H1 (cell line): ENCODE data around the gene LCN9. TPM values are rescaled to one million over a fixed set of nuclear protein-coding genes. Genes with fewer than 3 reads are reported as not detected.

Experiments used
- CTCF ChIA-PET: fragments of 300-600 bp; sonication (Branson Sonifier 250); formaldehyde crosslinking; loops from one replicate; lab custom pipeline; 2021; ENCODE audit not compliant: partially characterized antibody; lab: Charles Lee
- POLR2A ChIA-PET: fragments of 300-600 bp; sonication (Branson Sonifier 250); formaldehyde crosslinking; loops from one replicate; lab custom pipeline; 2021; ENCODE audit warnings: inconsistent platforms; ENCODE audit not compliant: partially characterized antibody; lab: Charles Lee
- DNase-seq, 2 experiments: peaks; one replicate each; pipeline versions ENCODE4 v3.0.0 to v3.0.0-alpha.2; 2010 to 2022; ENCODE audit warnings: low spot score in 2 of 2, low read depth in 1 of 2, mixed read lengths in 1 of 2
- FAIRE-seq: peaks from 2 replicates; lab custom pipeline; 2011; peaks lifted over from hg19 to GRCh38; lab: Jason Lieb, UNC
- H2AFZ ChIP-seq: 2 replicates; pipeline ENCODE4 v1.8.1; 2012; ENCODE audit warnings: low read length, inconsistent platforms
- H2AK5ac ChIP-seq: 2 replicates; pipeline ENCODE4 v1.6.1; 2013; ENCODE audit warnings: low read depth, low read length
- H2BK120ac ChIP-seq: replicated peaks from 2 replicates; pipeline ENCODE3; 2013; ENCODE audit warnings: low read depth, low read length, inconsistent platforms
- H2BK12ac ChIP-seq: 2 replicates; pipeline ENCODE4 v1.6.1; 2013; ENCODE audit warnings: low read depth, low read length
- H2BK15ac ChIP-seq: 2 replicates; pipeline ENCODE4 v1.6.1; 2013; ENCODE audit warnings: low read length
- H2BK20ac ChIP-seq: 2 replicates; pipeline ENCODE4 v1.6.1; 2013; ENCODE audit warnings: low read length
- H2BK5ac ChIP-seq: 2 replicates; pipeline ENCODE4 v1.6.1; 2013; ENCODE audit warnings: low read depth, low read length
- H3K14ac ChIP-seq: 2 replicates; pipeline ENCODE4 v1.6.1; 2013; ENCODE audit warnings: inconsistent platforms; ENCODE audit not compliant: insufficient read length
- H3K18ac ChIP-seq: 2 replicates; pipeline ENCODE4 v1.6.1; 2013; ENCODE audit warnings: low read length; ENCODE audit errors: extremely low read depth
- H3K23ac ChIP-seq: 2 replicates; pipeline ENCODE4 v1.6.1; 2013; ENCODE audit warnings: inconsistent platforms; ENCODE audit not compliant: insufficient read length
- H3K23me2 ChIP-seq: 2 replicates; pipeline ENCODE4 v1.6.1; 2013; ENCODE audit warnings: low read depth, low read length
- H3K27ac ChIP-seq: 2 replicates; pipeline ENCODE4 v1.6.1; 2011; ENCODE audit warnings: low read depth, low read length, inconsistent platforms
- H3K27me3 ChIP-seq, 4 experiments: replicated peaks in 1 of 4; 1 replicate in 1 of 4; 2 replicates in 3 of 4; pipeline versions ENCODE4 v1.6.1 to v1.8.1; 2011 to 2013; ENCODE audit warnings: low read length in 3 of 4, mild to moderate bottlenecking in 3 of 4, inconsistent platforms in 2 of 4, mixed read lengths in 2 of 4, moderate library complexity in 1 of 4; ENCODE audit not compliant: control insufficient read depth in 3 of 4, insufficient read depth in 3 of 4; ENCODE audit errors: extremely low read depth in 1 of 4
- H3K36me3 ChIP-seq, 4 experiments: 2 replicates each; pipeline versions ENCODE4 v1.6.1 to v1.8.1; 2011 to 2013; ENCODE audit warnings: mild to moderate bottlenecking in 4 of 4, low read length in 3 of 4, moderate library complexity in 2 of 4, control low read depth in 1 of 4, inconsistent platforms in 1 of 4; ENCODE audit not compliant: insufficient read depth in 4 of 4, control insufficient read depth in 2 of 4
- H3K4ac ChIP-seq: replicated peaks from 2 replicates; pipeline ENCODE3; 2013; ENCODE audit warnings: low read length, low read depth, mixed read lengths, inconsistent platforms; ENCODE audit not compliant: insufficient read length
- H3K4me1 ChIP-seq, 4 experiments: replicated peaks in 1 of 4; 1 replicate in 1 of 4; 2 replicates in 3 of 4; pipeline versions ENCODE4 v1.6.1 to v1.8.1; 2011 to 2013; ENCODE audit warnings: low read length in 3 of 4, inconsistent platforms in 2 of 4, mixed read lengths in 1 of 4; ENCODE audit not compliant: insufficient read depth in 4 of 4, control insufficient read depth in 3 of 4
- H3K4me2 ChIP-seq, 2 experiments: 2 replicates each; pipeline versions ENCODE4 v1.6.1 to v1.8.1; 2011 to 2013; ENCODE audit warnings: low read depth in 2 of 2, low read length in 2 of 2, control low read depth in 1 of 2, inconsistent platforms in 1 of 2, mild to moderate bottlenecking in 1 of 2; ENCODE audit not compliant: insufficient read depth in 1 of 2
- H3K4me3 ChIP-seq, 4 experiments: fragments of 200-600, 300-600 bp in 1 of 4; sonication (generic), shearing (Covaris generic), sonication (Bioruptor Twin) in 1 of 4; 2 replicates each; pipeline versions ENCODE4 v1.5.1 to v1.8.1; 2011 to 2016; ENCODE audit warnings: low read length in 4 of 4, low read depth in 3 of 4, control low read depth in 2 of 4, inconsistent platforms in 2 of 4, mild to moderate bottlenecking in 2 of 4, mixed read lengths in 1 of 4, moderate library complexity in 1 of 4; ENCODE audit not compliant: insufficient read depth in 2 of 4; ENCODE audit errors: extremely low read depth in 1 of 4
- H3K56ac ChIP-seq: replicated peaks from 2 replicates; pipeline ENCODE3; 2013; ENCODE audit warnings: low read depth, mild to moderate bottlenecking, mixed read lengths, low read length, inconsistent platforms; ENCODE audit not compliant: insufficient read length
- H3K79me1 ChIP-seq: 2 replicates; pipeline ENCODE4 v1.6.1; 2013; ENCODE audit warnings: low read depth, low read length, control low read depth
- H3K79me2 ChIP-seq, 2 experiments: 2 replicates each; pipeline versions ENCODE4 v1.6.1 to v1.8.1; 2012 to 2013; ENCODE audit warnings: low read length in 2 of 2, mild to moderate bottlenecking in 2 of 2, inconsistent platforms in 1 of 2; ENCODE audit not compliant: insufficient read depth in 2 of 2, control insufficient read depth in 1 of 2
- H3K9ac ChIP-seq, 4 experiments: replicated peaks in 1 of 4; 1 replicate in 1 of 4; 2 replicates in 3 of 4; pipeline versions ENCODE4 v1.6.1 to v1.8.1; 2011 to 2013; ENCODE audit warnings: low read depth in 3 of 4, low read length in 3 of 4, control low read depth in 2 of 4, mild to moderate bottlenecking in 2 of 4, moderate library complexity in 2 of 4, inconsistent platforms in 1 of 4; ENCODE audit errors: extremely low read depth in 1 of 4
- H3K9me3 ChIP-seq, 2 experiments: 2 replicates each; pipeline versions ENCODE4 v1.6.1 to v1.8.1; 2012 to 2013; ENCODE audit warnings: mild to moderate bottlenecking in 2 of 2, moderate library complexity in 2 of 2, control low read depth in 1 of 2, inconsistent platforms in 1 of 2, low read depth in 1 of 2, low read length in 1 of 2, mixed read lengths in 1 of 2; ENCODE audit not compliant: insufficient read depth in 2 of 2
- H4K20me1 ChIP-seq, 2 experiments: replicated peaks in 1 of 2; 2 replicates each; pipeline versions ENCODE3 to v1.8.1; 2011 to 2013; ENCODE audit warnings: inconsistent platforms in 2 of 2, low read length in 2 of 2, mild to moderate bottlenecking in 1 of 2; ENCODE audit not compliant: insufficient read depth in 2 of 2, control insufficient read depth in 1 of 2
- H4K5ac ChIP-seq: 2 replicates; pipeline ENCODE4 v1.6.1; 2013; ENCODE audit warnings: low read length, low read depth, mixed read lengths, inconsistent platforms; ENCODE audit not compliant: insufficient read length
- H4K8ac ChIP-seq: 2 replicates; pipeline ENCODE4 v1.8.0; 2013; ENCODE audit warnings: mild to moderate bottlenecking, moderate library complexity, low read length, inconsistent platforms; ENCODE audit not compliant: insufficient read depth; ENCODE audit errors: extremely low read depth
- H4K91ac ChIP-seq: replicated peaks from 2 replicates; pipeline ENCODE3; 2013; ENCODE audit warnings: low read length, mixed read lengths, inconsistent platforms; ENCODE audit not compliant: insufficient read length
- ASH2L ChIP-seq: fragments of 200-600, 300-600 bp; sonication (generic); IDR thresholded peaks from one replicate; pipeline ENCODE4 v1.7.1; 2017; ENCODE audit warnings: low read length
- ATF2 ChIP-seq: IDR thresholded peaks from 2 replicates; pipeline ENCODE4 v1.6.1; 2012; ENCODE audit warnings: low read length, inconsistent platforms
- BACH1 ChIP-seq: IDR thresholded peaks from 2 replicates; pipeline ENCODE4 v1.6.1; 2012; ENCODE audit warnings: low read length, improper control_type of control experiment
- CHD1 ChIP-seq: IDR thresholded peaks from 2 replicates; pipeline ENCODE4 v1.6.1; 2012; ENCODE audit warnings: low read depth, low read length, improper control_type of control experiment
- EGR1 ChIP-seq: IDR thresholded peaks from 2 replicates; pipeline ENCODE4 v1.6.1; 2011; ENCODE audit warnings: low read depth, low read length, borderline replicate concordance
- POLR2A ChIP-seq, 2 experiments: IDR thresholded peaks; 1 replicate in 1 of 2; 2 replicates in 1 of 2; pipeline ENCODE4 v1.6.1; 2011; ENCODE audit warnings: low read depth in 2 of 2, low read length in 2 of 2, mild to moderate bottlenecking in 2 of 2; ENCODE audit errors: control extremely low read depth in 1 of 2
- POLR2AphosphoS5 ChIP-seq: IDR thresholded peaks from 2 replicates; pipeline ENCODE4 v1.6.1; 2011; ENCODE audit warnings: low read depth, low read length
- POU5F1 ChIP-seq: IDR thresholded peaks from 2 replicates; pipeline ENCODE4 v1.6.1; 2011; ENCODE audit warnings: low read depth, mild to moderate bottlenecking, low read length, moderate library complexity
- SP1 ChIP-seq: IDR thresholded peaks from 2 replicates; pipeline ENCODE4 v1.6.1; 2011; ENCODE audit warnings: low read depth, low read length
- SRF ChIP-seq: IDR thresholded peaks from 2 replicates; pipeline ENCODE4 v1.6.1; 2011; ENCODE audit warnings: mild to moderate bottlenecking, low read depth, low read length, moderate library complexity
- USF2 ChIP-seq: IDR thresholded peaks from 2 replicates; pipeline ENCODE4 v1.6.1; 2011; ENCODE audit warnings: low read length, improper control_type of control experiment
- YY1 ChIP-seq: IDR thresholded peaks from 2 replicates; pipeline ENCODE4 v1.6.1; 2011; ENCODE audit warnings: low read depth, mild to moderate bottlenecking, low read length
- WGBS, 2 experiments: shearing (Covaris generic) in 1 of 2; methylation state at CpG; one replicate each; pipeline versions ENCODE4 v1.1.6 to v1.1.7; 2013 to 2015; ENCODE audit warnings: low lambda C conversion rate in 2 of 2, mixed read lengths in 2 of 2, inconsistent platforms in 1 of 2, low coverage in 1 of 2, missing lambda C conversion rate in 1 of 2; ENCODE audit not compliant: insufficient replicate concordance in 2 of 2, insufficient coverage in 1 of 2, insufficient read length in 1 of 2; ENCODE audit errors: extremely low coverage in 1 of 2, missing lambda C conversion rate in 1 of 2; 5-methylcytosine and 5-hydroxymethylcytosine counted together
- polyA plus RNA-seq, 7 experiments: library from polyadenylated mRNA; depleted of rRNA in 3 of 7; stranded (reverse) in 5 of 7; unstranded in 2 of 7; fragments of >200 nt in 5 of 7; fragments of 200-250 nt in 2 of 7; gene quantifications; 1 replicate in 5 of 7; 2 replicates in 1 of 7; 4 replicates in 1 of 7; pipeline versions ENCODE4 v1.2.1 to v1.2.3, GENCODE V29; 2011 to 2013; ENCODE audit warnings: missing spikeins in 2 of 7, mixed read lengths in 2 of 7
- total RNA-seq: library from RNA; stranded (reverse); fragmentation: NEBNext Ultra II Directional; extraction: Animal tissue kit (Norgen Biotek cat#: 25700); gene quantifications from 2 replicates; pipeline ENCODE4 v1.2.1, GENCODE V29; 2021
- TF ChIP-seq, protein P1 (sequence below): IDR thresholded peaks from 2 replicates; pipeline ENCODE4 v1.6.1; 2012; ENCODE audit warnings: inconsistent platforms

LCN9 gene
- total and polyA plus RNA-seq, 2 of the 8 experiments (the other 6 are each of a cell fraction or from before 2014, with no cell fraction given), result 2.3 to 3.1 TPM

DNA sequence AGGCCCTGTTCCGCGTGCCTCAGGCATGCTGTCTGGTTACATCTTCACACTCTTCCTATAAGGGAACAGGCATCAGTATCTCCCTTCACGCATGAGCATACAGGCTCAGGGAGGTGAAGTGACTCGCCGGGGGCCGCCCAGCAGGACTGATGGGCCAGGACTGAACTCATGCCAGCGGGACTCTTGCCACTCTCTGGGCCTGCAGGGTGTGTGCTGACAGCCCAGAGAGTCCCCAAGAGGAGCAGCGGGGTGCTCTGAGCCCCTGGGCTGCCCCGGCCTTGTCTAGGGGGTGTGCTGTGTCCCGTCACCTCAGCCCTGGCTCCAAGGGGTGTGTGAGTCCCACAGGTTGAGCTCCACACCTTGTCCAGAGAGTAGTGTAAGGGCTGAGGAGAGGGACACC, 48.8 kb downstream of the LCN9 start:
- whole genome bisulfite sequencing, 2 experiments, result 86% methylated on average over 10 of the region's 10 CpGs; no CpG with 5 or more reads in 1 of the 2 experiments
- H4K91ac ChIP-seq, result no peak overlapping the region
- H2BK20ac ChIP-seq, result no peak overlapping the region
- no peaks in the 10 kb centered on the region for H3K36me3 ChIP-seq
- no peak overlapping the region for H4K8ac ChIP-seq
- ChIA-PET POLR2A (interaction anchor here (0.7 kb wide), 1 partner anchor 17 kb away, joined by 3 read pairs; no protein-coding TSS in a partner anchor), CTCF (interaction anchor here (1.0 to 2.7 kb wide), 5 partner anchors 8 to 85 kb away, joined by 3 to 21 read pairs (median 5); partner anchors contain the start of gene KCNT1)
- H4K5ac ChIP-seq, result no peak overlapping the region
- H3K9ac ChIP-seq, result no peak overlapping the region
- H3K4me3 ChIP-seq, result no peak overlapping the region
- no peaks in the 10 kb centered on the region for H3K23me2 ChIP-seq
- H3K27ac ChIP-seq, result no peak overlapping the region
- DNase-seq, result no peak
- FAIRE-seq, result no peak
- H2BK120ac ChIP-seq, result no peak overlapping the region
- H3K9me3 ChIP-seq, result no peaks in the 10 kb centered on the region
- H3K14ac ChIP-seq, result no peak overlapping the region
- H3K4me2 ChIP-seq, result no peak overlapping the region
- H3K56ac ChIP-seq, result no peak overlapping the region
- H3K4ac ChIP-seq, result no peak overlapping the region
- peaks cover 4 to 12% of the 10 kb centered on the region in 2 experiments for H4K20me1 ChIP-seq
- H2BK15ac ChIP-seq, result no peak overlapping the region
- H3K27me3 ChIP-seq, result peaks cover 0 to 25% (median 21%) of the 10 kb centered on the region in 4 experiments; a peak in 6 of 7 replicates
- no peak overlapping the region for H2BK5ac ChIP-seq
- H3K18ac ChIP-seq, result no peak overlapping the region
- H3K79me2 ChIP-seq, result no peaks in the 10 kb centered on the region
- peaks cover 0 to 3% (median 0%) of the 10 kb centered on the region in 4 experiments; a peak in 1 of 7 replicates for H3K4me1 ChIP-seq
- H3K23ac ChIP-seq, result no peak overlapping the region
- H2AFZ ChIP-seq, result no peak overlapping the region
- H2AK5ac ChIP-seq, result no peak overlapping the region
- H2BK12ac ChIP-seq, result no peak overlapping the region
- no peaks in the 10 kb centered on the region for H3K79me1 ChIP-seq
- TF ChIP-seq SP1, result no peak
- TF ChIP-seq CHD1, result no peak
- no peak for TF ChIP-seq YY1
- no peak for TF ChIP-seq BACH1
- TF ChIP-seq SRF, result no peak
- TF ChIP-seq POLR2A (IDR thresholded peaks at IDR 0.05; ENCODE audit: control extremely low read depth in 1 of 2, low read depth in 2 of 2, low read length in 2 of 2), result no peak
- no peak for TF ChIP-seq ASH2L
- no peak for TF ChIP-seq POU5F1
- TF ChIP-seq ATF2, result no peak
- TF ChIP-seq POLR2AphosphoS5, result no peak
- no peak for TF ChIP-seq USF2
- TF ChIP-seq, protein P1, sequence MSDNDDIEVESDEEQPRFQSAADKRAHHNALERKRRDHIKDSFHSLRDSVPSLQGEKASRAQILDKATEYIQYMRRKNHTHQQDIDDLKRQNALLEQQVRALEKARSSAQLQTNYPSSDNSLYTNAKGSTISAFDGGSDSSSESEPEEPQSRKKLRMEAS, result no peak
- TF ChIP-seq EGR1, result no peak
